GM19240 (cell line): ENCODE results near the gene LLGL2.

Experiments
- DNase-seq: peaks from one replicate; pipeline ENCODE4 v3.0.0; 2011; ENCODE audit warnings: low spot score; ENCODE audit not compliant: insufficient read length

The LLGL2 gene

GRCh38 chr17:75612906-75613626 is 87.6 kb downstream of the LLGL2 start:
- no peak for DNase-seq

- DNase-seq: no peak
These were observed 88.5 kb downstream of the LLGL2 start for GRCh38 chr17:75614006-75614405.

- no peak for DNase-seq
These were observed 89.2 kb downstream of the LLGL2 start for GRCh38 chr17:75614556-75615270.

- DNase-seq: no peak
These were observed 89.8 kb downstream of the LLGL2 start for GRCh38 chr17:75615301-75615700.

- DNase-seq: no peak
These were observed 91.1 kb downstream of the LLGL2 start for GRCh38 chr17:75616521-75617122.

GRCh38 chr17:75617218-75617617 is 91.7 kb downstream of the LLGL2 start:
- no peak for DNase-seq

- no peak for DNase-seq
These were observed 92.2 kb downstream of the LLGL2 start for GRCh38 chr17:75617675-75618074.

GRCh38 chr17:75619506-75620431 is 94.3 kb downstream of the LLGL2 start:
- no peak for DNase-seq

GRCh38 chr17:75621489-75621888 is 96.0 kb downstream of the LLGL2 start:
- no peak for DNase-seq

- DNase-seq: no peak
These were observed 96.6 kb downstream of the LLGL2 start for GRCh38 chr17:75622076-75622475.

- DNase-seq: no peak
These were observed 97.3 kb downstream of the LLGL2 start for GRCh38 chr17:75622771-75623273.

- no peak for DNase-seq
These were observed 97.9 kb downstream of the LLGL2 start for GRCh38 chr17:75623386-75623785.

- no peak for DNase-seq
These were observed 98.5 kb downstream of the LLGL2 start for GRCh38 chr17:75624021-75624420.
